MM.1S (cell line): ENCODE data around the gene NFE2L3.

Source experiments
- EZH2 ChIP-seq: fragments of 300-600 bp; sonication (generic); optimal IDR thresholded peaks from 2 replicates; pipeline ENCODE3; 2017; ENCODE audit warnings: low read depth, mild to moderate bottlenecking, antibody characterized with exemption, low read length, mixed read lengths
- TF ChIP-seq, protein P1 (sequence below): fragments of 300-600 bp; sonication (generic); IDR thresholded peaks from 2 replicates; pipeline ENCODE4 v1.5.1; 2016; ENCODE audit warnings: antibody characterized with exemption, low read length, mixed read lengths

DNA sequence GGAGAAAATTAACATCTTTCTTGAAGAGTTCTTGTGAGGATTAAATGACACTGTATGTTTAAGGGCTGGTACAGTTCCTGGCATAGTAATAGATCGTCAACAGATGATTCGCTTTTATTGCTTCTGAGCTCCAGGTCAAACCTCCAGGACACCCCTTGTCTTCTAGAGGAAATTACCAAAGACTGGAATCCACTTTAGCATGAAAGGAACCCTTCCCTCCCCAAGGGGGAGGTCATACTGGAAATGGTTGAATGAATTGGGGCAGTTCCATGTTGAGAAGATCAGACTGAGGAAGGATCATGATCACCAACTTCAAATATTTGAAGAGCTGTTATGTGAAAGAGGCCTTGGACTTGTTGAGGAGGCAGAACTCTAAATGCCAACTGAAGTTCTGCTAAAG is 8.9 kb downstream of the NFE2L3 start:
- TF ChIP-seq, protein P1, sequence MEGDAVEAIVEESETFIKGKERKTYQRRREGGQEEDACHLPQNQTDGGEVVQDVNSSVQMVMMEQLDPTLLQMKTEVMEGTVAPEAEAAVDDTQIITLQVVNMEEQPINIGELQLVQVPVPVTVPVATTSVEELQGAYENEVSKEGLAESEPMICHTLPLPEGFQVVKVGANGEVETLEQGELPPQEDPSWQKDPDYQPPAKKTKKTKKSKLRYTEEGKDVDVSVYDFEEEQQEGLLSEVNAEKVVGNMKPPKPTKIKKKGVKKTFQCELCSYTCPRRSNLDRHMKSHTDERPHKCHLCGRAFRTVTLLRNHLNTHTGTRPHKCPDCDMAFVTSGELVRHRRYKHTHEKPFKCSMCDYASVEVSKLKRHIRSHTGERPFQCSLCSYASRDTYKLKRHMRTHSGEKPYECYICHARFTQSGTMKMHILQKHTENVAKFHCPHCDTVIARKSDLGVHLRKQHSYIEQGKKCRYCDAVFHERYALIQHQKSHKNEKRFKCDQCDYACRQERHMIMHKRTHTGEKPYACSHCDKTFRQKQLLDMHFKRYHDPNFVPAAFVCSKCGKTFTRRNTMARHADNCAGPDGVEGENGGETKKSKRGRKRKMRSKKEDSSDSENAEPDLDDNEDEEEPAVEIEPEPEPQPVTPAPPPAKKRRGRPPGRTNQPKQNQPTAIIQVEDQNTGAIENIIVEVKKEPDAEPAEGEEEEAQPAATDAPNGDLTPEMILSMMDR: no peak
- TF ChIP-seq EZH2: no peak
